NB4 (cell line): Measurements from ENCODE around the gene SUZ12.
"Not testable (repeated sequence)": the region's sequence is repeated elsewhere in the genome, so short reads cannot be mapped to it uniquely, and the experiment has no call there.

Experiments
- DNase-seq: peaks from one replicate; pipeline ENCODE4 v3.0.0; 2010; ENCODE audit warnings: low read depth
- H3K4me3 ChIP-seq: one replicate; pipeline ENCODE4 v1.5.1; 2011; ENCODE audit warnings: mild to moderate bottlenecking, low read depth, low read length, moderate library complexity
- CTCF ChIP-seq: IDR thresholded peaks from one replicate; pipeline ENCODE4 v1.5.1; 2012; ENCODE audit warnings: low read depth, low read length
- MYC ChIP-seq: IDR thresholded peaks from 2 replicates; pipeline ENCODE4 v1.6.1; 2011; ENCODE audit warnings: low read depth, low read length
- POLR2A ChIP-seq: IDR thresholded peaks from 2 replicates; pipeline ENCODE4 v1.6.1; 2011; ENCODE audit warnings: mild to moderate bottlenecking; ENCODE audit not compliant: insufficient read length; ENCODE audit errors: extremely low read depth
- TF ChIP-seq, protein P1 (sequence below): IDR thresholded peaks from 2 replicates; pipeline ENCODE4 v1.6.1; 2011; ENCODE audit warnings: low read depth, low read length

Gene SUZ12

GRCh38 chr17:31919802-31920525 lies 16.8 kb upstream of the SUZ12 start:
- H3K4me3 ChIP-seq: no peak overlapping the region
- TF ChIP-seq MYC (no peak), CTCF (no peak), POLR2A (no peak)
- TF ChIP-seq, protein P1, sequence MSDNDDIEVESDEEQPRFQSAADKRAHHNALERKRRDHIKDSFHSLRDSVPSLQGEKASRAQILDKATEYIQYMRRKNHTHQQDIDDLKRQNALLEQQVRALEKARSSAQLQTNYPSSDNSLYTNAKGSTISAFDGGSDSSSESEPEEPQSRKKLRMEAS: no peak
- DNase-seq: no peak

DNA sequence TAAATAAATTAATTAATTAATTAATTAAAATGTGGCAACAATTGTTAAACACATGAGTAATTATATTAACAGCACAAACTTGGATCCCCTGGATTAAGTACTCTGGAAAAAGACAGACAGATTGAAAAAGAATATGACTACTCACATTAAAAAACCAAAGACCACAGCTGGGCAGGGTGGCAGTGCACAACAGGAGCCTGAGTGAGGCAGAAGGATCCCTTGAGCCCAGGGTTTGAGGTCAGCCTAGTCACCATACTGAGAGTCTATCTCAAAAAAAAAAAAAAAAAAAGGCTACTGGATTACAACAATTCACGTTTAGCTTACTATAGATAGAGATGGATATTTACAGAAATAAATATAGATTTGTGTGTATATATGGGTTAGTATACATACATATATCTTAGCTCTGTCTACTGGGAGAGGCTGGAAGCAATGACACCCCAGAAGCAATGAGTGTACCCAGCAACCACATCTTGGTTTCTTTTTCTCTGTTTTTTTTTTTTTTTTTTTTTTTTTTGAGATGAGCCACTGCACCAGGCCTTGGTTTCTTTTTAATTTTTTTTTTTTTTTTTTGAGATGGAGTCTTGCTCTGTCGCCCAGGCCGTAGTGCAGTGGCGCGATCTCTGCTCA lies 10.6 kb upstream of the SUZ12 start:
- H3K4me3 ChIP-seq: no peak overlapping the region
- TF ChIP-seq POLR2A (no peak), MYC (no peak), CTCF (no peak)
- TF ChIP-seq, protein P1: no peak
- peak; percentile 27 for DNase-seq

DNA sequence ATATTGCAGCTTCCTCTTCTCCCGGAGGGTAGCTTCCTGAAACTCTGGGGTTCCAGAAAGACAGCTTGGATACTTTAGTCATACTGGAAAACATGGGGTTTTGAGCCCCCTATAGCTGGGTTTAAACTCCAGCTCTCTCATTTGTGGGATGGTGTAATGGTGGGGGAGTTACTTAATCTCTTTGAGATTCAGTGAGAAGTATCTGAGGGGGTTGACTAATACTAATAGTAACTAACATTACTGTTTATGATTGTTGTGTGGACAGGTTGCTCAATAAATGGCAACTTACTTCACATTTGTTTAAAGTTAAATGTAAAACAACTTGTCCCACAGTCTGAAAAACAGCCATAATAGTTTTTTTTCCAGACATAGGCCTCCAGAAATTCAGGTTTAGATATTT lies 5.1 kb upstream of the SUZ12 start:
- DNase-seq: peak; percentile 23
- H3K4me3 ChIP-seq: no peak overlapping the region
- TF ChIP-seq, protein P1: no peak
- TF ChIP-seq POLR2A (no peak), CTCF (no peak), MYC (no peak)

GRCh38 chr17:31935512-31935911 lies 1.3 kb upstream of the SUZ12 start:
- no peak overlapping the region for H3K4me3 ChIP-seq
- DNase-seq: no peak
- TF ChIP-seq, protein P1: no peak
- TF ChIP-seq MYC (no peak), POLR2A (no peak), CTCF (no peak)

GRCh38 chr17:31937926-31938641 lies 1.3 kb downstream of the SUZ12 start:
- peak; percentile 16 for DNase-seq
- H3K4me3 ChIP-seq: peak overlapping the region; percentile 70

GRCh38 chr17:31941916-31942315 lies 5.1 kb downstream of the SUZ12 start:
- not testable (repeated sequence) for H3K4me3 ChIP-seq, DNase-seq

DNA sequence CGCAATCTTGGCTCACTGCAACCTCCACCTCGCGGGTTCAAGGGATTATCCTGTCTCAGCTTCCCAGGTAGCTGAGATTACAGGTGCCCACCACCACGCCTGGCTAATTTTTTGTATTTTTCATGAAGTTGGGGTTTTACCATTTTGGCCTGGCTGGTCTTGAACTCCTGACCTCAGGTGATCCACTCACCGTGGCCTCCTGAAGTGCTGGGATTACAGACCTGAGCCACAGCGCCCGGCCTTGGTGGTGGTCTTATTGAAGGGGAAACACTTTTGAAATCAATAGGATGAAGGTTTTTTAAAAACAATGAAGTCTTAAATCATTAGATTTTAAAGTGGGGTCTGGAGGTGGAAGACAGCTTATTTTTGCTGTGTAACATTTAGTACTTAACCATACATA lies 5.6 kb downstream of the SUZ12 start:
- not testable (repeated sequence) for DNase-seq, H3K4me3 ChIP-seq

- not testable (repeated sequence) for H3K4me3 ChIP-seq, DNase-seq
Measured at GRCh38 chr17:31951953-31952352, 15.1 kb downstream of the SUZ12 start.

GRCh38 chr17:31964131-31964530 lies 27.3 kb downstream of the SUZ12 start:
- H3K4me3 ChIP-seq, DNase-seq: not testable (repeated sequence)
